ENCODE results near the gene MIS12.

- TF ChIP-seq CTCF (IDR thresholded peaks at IDR 0.05; ENCODE audit: insufficient read depth, low read length, poor library complexity, severe bottlenecking), result no peak
- TF ChIP-seq EZH2phosphoT487 (conservative IDR thresholded peaks at IDR 0.05; ENCODE audit: low read length), result no peak
Measured at GRCh38 chr17:5516060-5516792, 29.9 kb downstream of the MIS12 start.

Data from SU-DHL-6 (cell line).